GM23338 (cell line): ENCODE measurements around the gene MPRIP. TPM values are rescaled to one million over a fixed set of nuclear protein-coding genes. Genes with fewer than 3 reads are reported as not detected.

Source experiments
- ATAC-seq: fragments of 200-7000 bp; cut with Tn5 transposase; 3 replicates; pipeline ENCODE4 v1.9.1; 2020
- DNase-seq: peaks from one replicate; pipeline ENCODE4 v3.0.0-alpha.2; 2015; ENCODE audit warnings: low spot score
- H2AFZ ChIP-seq: fragments of 200-600 bp; sonication (generic); 2 replicates; pipeline ENCODE4 v1.8.0; 2016; ENCODE audit warnings: antibody characterized with exemption, mild to moderate bottlenecking, moderate library complexity
- H3F3A ChIP-seq: fragments of 200-600 bp; sonication (generic); replicated peaks from 2 replicates; pipeline ENCODE4 v1.8.0; 2017; ENCODE audit warnings: antibody characterized with exemption, mixed run types, low read depth
- H3K27ac ChIP-seq: fragments of 200-600 bp; sonication (generic); 2 replicates; pipeline ENCODE4 v1.6.1; 2016; ENCODE audit warnings: low read depth
- H3K27me3 ChIP-seq: fragments of 200-600 bp; sonication (generic); 2 replicates; pipeline ENCODE4 v1.8.0; 2016; ENCODE audit warnings: mild to moderate bottlenecking, mixed run types, moderate library complexity; ENCODE audit not compliant: insufficient read depth
- H3K36me3 ChIP-seq: fragments of 200-600 bp; sonication (generic); 2 replicates; pipeline ENCODE4 v1.8.0; 2016; ENCODE audit warnings: mild to moderate bottlenecking; ENCODE audit not compliant: insufficient read depth
- H3K4me1 ChIP-seq: fragments of 200-600 bp; sonication (generic); 2 replicates; pipeline ENCODE4 v1.8.0; 2016; ENCODE audit warnings: mild to moderate bottlenecking, moderate library complexity; ENCODE audit not compliant: insufficient read depth
- H3K4me2 ChIP-seq: fragments of 200-600 bp; sonication (generic); 2 replicates; pipeline ENCODE4 v1.7.1; 2017; ENCODE audit warnings: mixed run types
- H3K4me3 ChIP-seq: fragments of 200-600 bp; sonication (generic); 2 replicates; pipeline ENCODE4 v1.6.1; 2016; ENCODE audit warnings: mixed run types
- H3K79me2 ChIP-seq: fragments of 200-600 bp; sonication (generic); replicated peaks from 2 replicates; pipeline ENCODE4 v1.8.0; 2017; ENCODE audit warnings: mild to moderate bottlenecking; ENCODE audit not compliant: insufficient read depth
- H3K9me2 ChIP-seq: fragments of 200-600 bp; sonication (generic); 2 replicates; pipeline ENCODE4 v1.8.0; 2017; ENCODE audit not compliant: insufficient read depth
- H4K20me1 ChIP-seq: fragments of 200-600 bp; sonication (generic); replicated peaks from 2 replicates; pipeline ENCODE4 v1.8.0; 2017; ENCODE audit warnings: mild to moderate bottlenecking; ENCODE audit not compliant: insufficient read depth
- H3K27ac Mint-ChIP-seq: 2 replicates; pipeline ENCODE4 v1.8.0; 2020; ENCODE audit warnings: inconsistent platforms, mild to moderate bottlenecking, moderate library complexity, mixed read lengths
- H3K27me3 Mint-ChIP-seq: 3 replicates; pipeline ENCODE4 v1.8.0; 2022; ENCODE audit warnings: low read depth, mild to moderate bottlenecking, moderate library complexity, mixed read lengths, inconsistent platforms; ENCODE audit not compliant: insufficient read depth, poor library complexity
- H3K36me3 Mint-ChIP-seq: 3 replicates; pipeline ENCODE4 v1.8.0; 2021; ENCODE audit warnings: low read depth, mild to moderate bottlenecking, inconsistent platforms, moderate library complexity, mixed read lengths
- H3K4me1 Mint-ChIP-seq: 3 replicates; pipeline ENCODE4 v1.8.0; 2020; ENCODE audit warnings: mild to moderate bottlenecking, inconsistent platforms, mixed read lengths
- H3K4me3 Mint-ChIP-seq: 3 replicates; pipeline ENCODE4 v1.8.0; 2021; ENCODE audit warnings: moderate library complexity, mild to moderate bottlenecking, inconsistent platforms, mixed read lengths
- H3K9me3 Mint-ChIP-seq: 3 replicates; pipeline ENCODE4 v1.8.0; 2020; ENCODE audit warnings: moderate library complexity, mild to moderate bottlenecking, inconsistent platforms, mixed read lengths
- CREB1 ChIP-seq: fragments of 250-450 bp; sonication (Bioruptor Pico); IDR thresholded peaks from 2 replicates; pipeline ENCODE4 v1.5.0; 2020; ENCODE audit warnings: low read depth, mild to moderate bottlenecking, moderate library complexity
- CTCF ChIP-seq, 2 experiments: fragments of 200-600 bp in 1 of 2; sonication (generic) in 1 of 2; conservative IDR thresholded peaks; 2 replicates each; pipeline versions ENCODE4 v1.5.1 to v1.6.1; 2016 to 2017; ENCODE audit warnings: antibody characterized with exemption in 2 of 2, low read depth in 2 of 2, mild to moderate bottlenecking in 2 of 2, moderate library complexity in 1 of 2
- ETS1 ChIP-seq: IDR thresholded peaks from 2 replicates; pipeline ENCODE4 v1.6.1; 2016; ENCODE audit warnings: antibody characterized with exemption
- EZH2 ChIP-seq: fragments of 200-600 bp; sonication (generic); IDR thresholded peaks from one replicate; pipeline ENCODE4 v1.8.0; 2017; ENCODE audit warnings: antibody characterized with exemption, mild to moderate bottlenecking, low read depth; ENCODE audit not compliant: unreplicated experiment
- EZH2phosphoT487 ChIP-seq: fragments of 200-600 bp; sonication (generic); IDR thresholded peaks from one replicate; pipeline ENCODE4 v1.8.1; 2018; ENCODE audit warnings: antibody characterized with exemption; ENCODE audit not compliant: unreplicated experiment
- JUNB ChIP-seq: IDR thresholded peaks from one replicate; pipeline ENCODE4 v1.6.1; 2016; ENCODE audit warnings: antibody characterized with exemption; ENCODE audit not compliant: unreplicated experiment
- NANOG ChIP-seq: IDR thresholded peaks from 2 replicates; pipeline ENCODE4 v1.6.1; 2016; ENCODE audit warnings: antibody characterized with exemption, borderline replicate concordance
- POLR2AphosphoS5 ChIP-seq: IDR thresholded peaks from 2 replicates; pipeline ENCODE4 v1.6.1; 2016; ENCODE audit warnings: antibody characterized with exemption, low read depth
- REST ChIP-seq: IDR thresholded peaks from one replicate; pipeline ENCODE4 v1.6.1; 2018; ENCODE audit warnings: antibody characterized with exemption; ENCODE audit not compliant: unreplicated experiment
- STAT1 ChIP-seq: IDR thresholded peaks from one replicate; pipeline ENCODE4 v1.6.1; 2016; ENCODE audit warnings: antibody characterized with exemption; ENCODE audit not compliant: unreplicated experiment
- ZNF114 ChIP-seq: fragments of 250-450 bp; sonication (Bioruptor Pico); IDR thresholded peaks from 2 replicates; pipeline ENCODE4 v1.5.0; 2020; ENCODE audit warnings: mild to moderate bottlenecking, moderate library complexity
- ZNF331 ChIP-seq: fragments of 250-450 bp; sonication (Bioruptor Pico); IDR thresholded peaks from 2 replicates; pipeline ENCODE4 v1.5.0; 2020; ENCODE audit warnings: low read depth, mild to moderate bottlenecking, moderate library complexity
- ZNF462 ChIP-seq: fragments of 250-450 bp; sonication (Bioruptor Pico); IDR thresholded peaks from 2 replicates; pipeline ENCODE4 v1.5.0; 2020; ENCODE audit warnings: mild to moderate bottlenecking, moderate library complexity
- polyA plus RNA-seq: library from polyadenylated mRNA; unstranded; fragments of >200 nt; fragmentation: Nextera tagmentation; extraction: Ambion mirVana; gene quantifications from 2 replicates; pipeline ENCODE4 v1.2.1, GENCODE V29; 2016
- total RNA-seq: library from RNA; depleted of rRNA; stranded (reverse); fragments of >200 nt; shearing (Covaris generic); gene quantifications from 2 replicates; pipeline ENCODE4 v1.2.3, GENCODE V29; 2014

The MPRIP gene
- total and polyA plus RNA-seq, 2 experiments from 2014 or later = 39.3 to 113 TPM

GRCh38 chr17:17161121-17161520 lies 118.9 kb downstream of the MPRIP start:
- no peak overlapping the region for H3K27ac Mint-ChIP-seq
- no peak overlapping the region for H3K4me2 ChIP-seq
- H3K4me3 Mint-ChIP-seq = no peak overlapping the region
- no peaks in the 10 kb centered on the region for H3K27me3 ChIP-seq
- H3K9me3 Mint-ChIP-seq = no peaks in the 10 kb centered on the region
- H3K27ac ChIP-seq = no peak overlapping the region
- peaks cover 6% of the 10 kb centered on the region for H3K27me3 Mint-ChIP-seq
- H3F3A ChIP-seq = no peaks in the 10 kb centered on the region
- H3K79me2 ChIP-seq = no peaks in the 10 kb centered on the region
- DNase-seq (no peak), ATAC-seq (no peak)
- H3K4me1 Mint-ChIP-seq = no peaks in the 10 kb centered on the region
- H3K4me1 ChIP-seq = no peaks in the 10 kb centered on the region
- H3K4me3 ChIP-seq = no peak overlapping the region
- peaks cover 35% of the 10 kb centered on the region for H3K36me3 Mint-ChIP-seq
- no peaks in the 10 kb centered on the region for H3K9me2 ChIP-seq
- H3K36me3 ChIP-seq = peaks cover 4% of the 10 kb centered on the region; the same call in 1 of the 2 replicates
- H2AFZ ChIP-seq = no peak overlapping the region
- no peak for TF ChIP-seq STAT1
- TF ChIP-seq ETS1 = no peak
- TF ChIP-seq ZNF331 (CRISPR knock-in tag) = no peak
- TF ChIP-seq CTCF (conservative IDR thresholded peaks at IDR 0.05; ENCODE audit: low read depth in 2 of 2) = no peak
- TF ChIP-seq ZNF462 (CRISPR knock-in tag) = no peak
- TF ChIP-seq JUNB = no peak
- TF ChIP-seq NANOG = no peak
- no peak for TF ChIP-seq ZNF114 (CRISPR knock-in tag)
- no peak for TF ChIP-seq EZH2
- no peak for TF ChIP-seq POLR2AphosphoS5
- TF ChIP-seq REST = no peak
- no peak for TF ChIP-seq CREB1 (CRISPR knock-in tag)
- TF ChIP-seq EZH2phosphoT487 = no peak
- H4K20me1 ChIP-seq = no peaks in the 10 kb centered on the region
